ENCODE results near the gene PTBP2.

Gene PTBP2

DNA sequence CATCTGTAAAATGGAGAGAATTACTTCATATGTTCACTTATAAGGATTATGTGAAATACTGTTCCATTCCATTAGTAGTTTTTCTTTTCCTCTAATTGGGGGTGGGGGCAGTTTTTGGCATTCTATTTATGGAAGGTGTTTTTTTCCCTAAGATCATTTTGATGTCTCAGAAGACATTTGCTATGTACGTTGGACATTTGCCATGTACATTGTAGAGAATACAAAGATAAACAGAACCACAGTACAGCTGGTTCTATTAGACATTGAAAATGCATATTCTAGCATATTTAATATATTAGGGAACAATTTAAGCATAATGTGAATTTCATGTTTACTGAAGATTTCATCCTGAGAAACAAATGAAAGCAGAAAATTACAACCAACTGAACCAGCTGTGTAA is 98.5 kb downstream of the PTBP2 start:
- Mint-ChIP-seq H3K4me3 (no peak overlapping the region), H3K27ac (no peak overlapping the region), H3K36me3 (ENCODE audit: low read depth) (peaks cover 10% of the 10 kb centered on the region), H3K9me3 (no peaks in the 10 kb centered on the region), H3K4me1 (ENCODE audit: low read depth) (no peaks in the 10 kb centered on the region), H3K27me3 (no peaks in the 10 kb centered on the region)
- intact Hi-C loops (cut with micrococcal nuclease), result no loop called here

DNA sequence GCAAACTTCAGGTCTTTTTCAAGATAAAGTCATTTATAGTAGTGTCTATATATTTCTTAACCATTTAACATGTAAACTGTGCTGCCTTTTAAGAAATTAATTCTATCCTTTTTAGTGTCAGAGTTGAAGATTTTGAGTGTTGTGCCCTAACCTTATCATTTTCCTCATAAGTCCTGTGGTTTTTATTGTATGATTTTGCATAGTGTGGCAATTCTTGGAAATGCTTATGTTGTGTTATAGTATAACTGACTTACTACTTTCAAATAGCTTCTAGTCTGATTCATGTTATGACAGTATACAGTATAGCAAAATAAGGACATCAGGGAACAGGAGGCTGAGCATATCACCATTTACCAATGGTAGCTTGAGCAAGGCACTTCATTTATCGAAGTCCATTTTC is 99.1 kb downstream of the PTBP2 start:
- Mint-ChIP-seq H3K4me1 (ENCODE audit: low read depth) (no peaks in the 10 kb centered on the region), H3K9me3 (no peaks in the 10 kb centered on the region), H3K36me3 (ENCODE audit: low read depth) (peaks cover 7% of the 10 kb centered on the region), H3K4me3 (no peak overlapping the region), H3K27me3 (no peaks in the 10 kb centered on the region), H3K27ac (no peak overlapping the region)
- intact Hi-C loops (cut with micrococcal nuclease), result no loop called here

DNA sequence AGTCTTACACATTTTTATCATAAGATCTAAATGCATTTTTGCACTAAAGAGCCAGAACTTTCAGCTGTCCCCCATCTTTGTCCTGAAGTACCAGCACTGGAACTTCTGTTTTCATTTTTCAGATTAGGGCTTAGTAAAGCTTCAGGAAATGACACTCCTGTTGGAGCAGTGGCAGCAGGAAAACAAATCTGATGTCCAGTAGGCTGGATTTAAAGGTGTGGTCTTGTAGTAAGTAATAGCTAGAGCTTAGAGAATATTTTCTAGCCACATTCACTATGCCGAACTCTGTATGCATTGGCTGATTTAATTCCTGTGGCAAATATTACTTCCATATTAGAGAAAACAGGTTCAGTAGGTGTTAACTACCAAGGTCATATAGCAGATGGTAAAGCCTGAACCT is 103.6 kb downstream of the PTBP2 start:
- no peak overlapping the region for H3K4me3 Mint-ChIP-seq
- intact Hi-C loops (cut with micrococcal nuclease), result no loop called here
- H3K9me3 Mint-ChIP-seq, result no peaks in the 10 kb centered on the region
- no peaks in the 10 kb centered on the region for H3K4me1 Mint-ChIP-seq (ENCODE audit: low read depth)
- H3K27me3 Mint-ChIP-seq, result no peaks in the 10 kb centered on the region
- no peak overlapping the region for H3K27ac Mint-ChIP-seq
- peaks cover 7% of the 10 kb centered on the region for H3K36me3 Mint-ChIP-seq (ENCODE audit: low read depth)

DNA sequence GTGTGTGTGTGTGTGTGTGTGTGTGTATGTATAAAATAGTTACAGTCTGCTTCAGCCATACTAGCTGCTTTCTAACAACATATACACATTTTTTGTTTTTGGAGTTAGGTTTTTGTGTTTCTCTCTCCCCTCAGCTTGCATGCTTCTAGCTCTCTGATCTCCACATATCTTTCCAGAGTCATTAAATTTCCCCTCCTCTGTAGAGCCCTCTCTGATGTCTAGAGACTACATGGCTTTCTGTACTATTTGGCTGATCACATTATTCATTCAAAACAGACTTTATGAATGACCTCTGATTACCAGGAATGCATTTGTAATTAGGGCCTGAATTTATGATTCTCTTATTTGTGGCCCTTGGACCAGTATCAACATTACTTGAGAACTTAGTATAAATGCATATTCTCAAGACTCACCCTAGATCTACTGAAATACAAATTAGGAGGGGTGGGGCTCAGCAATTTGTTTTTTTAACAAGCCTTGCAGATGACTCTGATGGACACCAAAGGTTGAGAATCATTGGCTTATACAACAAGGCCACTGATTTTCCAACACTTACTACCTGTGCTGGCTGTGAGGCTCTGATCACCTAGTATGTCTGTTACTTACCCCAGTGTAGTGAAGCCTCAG is 104.5 kb downstream of the PTBP2 start:
- intact Hi-C loops (cut with micrococcal nuclease), result no loop called here
- Mint-ChIP-seq H3K27ac (no peak overlapping the region), H3K36me3 (ENCODE audit: low read depth) (peaks cover 7% of the 10 kb centered on the region), H3K27me3 (no peaks in the 10 kb centered on the region), H3K9me3 (no peaks in the 10 kb centered on the region), H3K4me1 (ENCODE audit: low read depth) (no peaks in the 10 kb centered on the region), H3K4me3 (no peak overlapping the region)

DNA sequence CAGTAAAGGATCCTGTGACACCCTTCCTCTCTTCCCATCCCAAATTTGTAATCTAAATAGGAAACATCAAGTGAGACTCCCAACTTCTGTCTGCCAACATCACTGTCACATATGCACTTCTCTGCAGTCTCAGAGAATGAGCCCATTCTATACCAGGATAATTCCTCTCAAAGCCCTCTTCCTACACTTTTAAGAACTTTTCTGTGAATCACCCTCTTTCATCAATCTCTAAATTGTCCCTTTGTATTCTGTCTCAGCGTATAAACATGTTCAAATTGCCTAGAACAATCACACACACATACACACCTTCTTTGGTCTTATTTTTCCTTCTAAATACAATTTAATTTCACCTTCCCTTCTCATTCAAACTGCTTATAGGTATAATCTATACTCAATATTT is 111.8 kb downstream of the PTBP2 start:
- no peak overlapping the region for H3K4me3 Mint-ChIP-seq
- H3K9me3 Mint-ChIP-seq, result no peaks in the 10 kb centered on the region
- no peaks in the 10 kb centered on the region for H3K36me3 Mint-ChIP-seq (ENCODE audit: low read depth)
- no peaks in the 10 kb centered on the region for H3K27me3 Mint-ChIP-seq
- intact Hi-C loops (cut with micrococcal nuclease), result no loop called here
- H3K4me1 Mint-ChIP-seq (ENCODE audit: low read depth), result peaks cover 7% of the 10 kb centered on the region
- no peak overlapping the region for H3K27ac Mint-ChIP-seq

DNA sequence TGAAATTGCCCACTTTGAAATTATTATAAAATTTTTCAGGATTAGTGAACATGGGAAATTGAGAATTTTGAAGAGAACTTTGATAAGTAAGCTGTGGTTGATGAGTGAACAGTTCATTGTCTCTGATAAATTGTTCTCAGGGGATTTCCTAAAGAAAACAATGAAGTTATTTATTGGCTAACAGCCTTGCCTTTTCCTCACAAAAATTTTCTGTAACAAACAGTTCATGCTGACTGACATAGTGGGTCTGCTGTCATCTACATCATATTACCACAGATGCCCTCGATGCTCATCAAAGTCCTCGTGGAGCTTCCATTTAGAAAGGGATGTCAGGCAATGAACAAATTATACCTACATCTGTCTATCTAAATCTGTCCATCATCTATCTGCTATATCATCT is 113.4 kb downstream of the PTBP2 start:
- H3K9me3 Mint-ChIP-seq, result no peaks in the 10 kb centered on the region
- intact Hi-C loops (cut with micrococcal nuclease), result no loop called here
- H3K36me3 Mint-ChIP-seq (ENCODE audit: low read depth), result no peaks in the 10 kb centered on the region
- H3K4me3 Mint-ChIP-seq, result no peak overlapping the region
- peaks cover 7% of the 10 kb centered on the region for H3K4me1 Mint-ChIP-seq (ENCODE audit: low read depth)
- no peaks in the 10 kb centered on the region for H3K27me3 Mint-ChIP-seq
- H3K27ac Mint-ChIP-seq, result no peak overlapping the region

DNA sequence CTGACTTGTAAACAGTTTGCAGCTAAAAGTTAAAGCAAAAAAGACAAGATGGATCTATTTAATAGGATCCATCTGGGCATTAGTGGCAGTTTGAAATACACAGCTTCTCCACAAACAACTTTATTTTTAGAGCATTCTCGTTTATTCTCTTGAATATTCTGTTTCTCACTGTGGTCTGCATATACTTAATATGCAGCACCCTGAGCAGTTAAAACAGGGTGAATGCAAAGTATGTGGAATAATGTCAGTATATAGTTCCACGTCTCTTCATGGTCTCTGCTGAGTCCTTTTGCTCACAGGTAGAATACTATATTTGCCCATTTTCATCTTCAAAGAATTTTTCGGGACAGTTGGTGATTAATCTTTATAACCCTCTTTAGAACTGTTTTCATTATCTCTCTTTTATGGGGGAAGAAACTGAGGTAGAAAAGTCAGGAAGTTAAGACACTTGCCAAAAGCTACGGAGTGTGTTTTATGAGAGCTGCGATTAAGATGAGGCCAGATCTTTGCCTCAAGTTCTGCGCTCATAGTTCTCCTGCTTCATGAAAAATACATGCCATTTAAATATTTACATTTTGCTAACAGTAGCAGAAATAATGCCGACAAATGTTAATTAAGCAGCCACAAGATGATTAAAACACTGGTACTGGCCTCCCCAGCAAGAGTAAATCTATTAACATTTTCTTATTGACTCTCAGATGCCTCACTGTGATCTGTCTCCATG is 115.6 kb downstream of the PTBP2 start:
- Mint-ChIP-seq H3K27ac (no peak overlapping the region), H3K4me3 (no peak overlapping the region), H3K36me3 (ENCODE audit: low read depth) (no peaks in the 10 kb centered on the region), H3K4me1 (ENCODE audit: low read depth) (peaks cover 7% of the 10 kb centered on the region), H3K27me3 (no peaks in the 10 kb centered on the region), H3K9me3 (no peaks in the 10 kb centered on the region)
- intact Hi-C loops (cut with micrococcal nuclease), result no loop called here

DNA sequence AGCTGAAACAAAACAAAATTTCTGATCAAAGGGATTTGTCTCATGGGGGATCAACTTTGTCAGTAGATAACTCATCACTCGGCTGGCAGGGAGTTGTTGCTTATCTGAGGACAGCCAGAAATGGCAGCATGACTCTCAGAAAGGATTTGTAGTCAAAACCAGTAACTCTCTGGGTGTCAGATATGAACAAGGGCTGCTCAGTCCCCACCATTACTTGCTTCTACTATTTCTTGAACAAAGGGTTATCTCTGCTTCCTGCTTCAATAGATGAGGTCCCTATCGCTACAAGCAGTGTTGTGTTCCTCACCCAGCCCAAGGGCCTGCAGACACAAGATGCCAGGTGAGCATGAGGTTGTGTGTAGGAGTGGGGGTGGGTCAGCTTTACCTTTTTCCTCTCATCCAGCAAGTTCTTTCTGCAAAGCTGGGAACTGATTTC is 116.2 kb downstream of the PTBP2 start:
- H3K9me3 Mint-ChIP-seq, result no peaks in the 10 kb centered on the region
- intact Hi-C loops (cut with micrococcal nuclease), result no loop called here
- H3K4me3 Mint-ChIP-seq, result no peak overlapping the region
- H3K4me1 Mint-ChIP-seq (ENCODE audit: low read depth), result peaks cover 7% of the 10 kb centered on the region
- no peak overlapping the region for H3K27ac Mint-ChIP-seq
- H3K36me3 Mint-ChIP-seq (ENCODE audit: low read depth), result no peaks in the 10 kb centered on the region
- H3K27me3 Mint-ChIP-seq, result no peaks in the 10 kb centered on the region

DNA sequence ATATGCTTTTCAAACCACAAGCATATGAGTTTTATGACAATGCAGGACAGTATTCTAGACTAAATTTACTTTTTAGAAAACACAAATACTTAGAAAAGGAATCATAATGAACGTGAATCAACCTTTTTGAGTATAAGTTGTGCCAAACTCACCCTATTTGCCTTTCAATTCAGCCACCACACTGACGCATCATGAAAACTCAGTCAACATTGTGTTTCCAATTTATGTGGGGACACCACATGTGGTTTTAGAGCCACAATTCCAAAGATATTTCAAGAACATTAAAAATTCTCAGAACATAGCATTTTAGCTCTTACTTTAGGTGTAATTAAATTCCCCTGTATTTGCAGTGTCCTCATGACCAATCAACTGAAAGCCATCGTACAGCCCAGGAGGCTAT is 118.8 kb downstream of the PTBP2 start:
- Mint-ChIP-seq H3K4me3 (no peak overlapping the region), H3K36me3 (ENCODE audit: low read depth) (no peaks in the 10 kb centered on the region), H3K4me1 (ENCODE audit: low read depth) (peaks cover 6% of the 10 kb centered on the region), H3K27me3 (no peaks in the 10 kb centered on the region), H3K27ac (no peak overlapping the region), H3K9me3 (no peaks in the 10 kb centered on the region)
- intact Hi-C loops (cut with micrococcal nuclease), result no loop called here

DNA sequence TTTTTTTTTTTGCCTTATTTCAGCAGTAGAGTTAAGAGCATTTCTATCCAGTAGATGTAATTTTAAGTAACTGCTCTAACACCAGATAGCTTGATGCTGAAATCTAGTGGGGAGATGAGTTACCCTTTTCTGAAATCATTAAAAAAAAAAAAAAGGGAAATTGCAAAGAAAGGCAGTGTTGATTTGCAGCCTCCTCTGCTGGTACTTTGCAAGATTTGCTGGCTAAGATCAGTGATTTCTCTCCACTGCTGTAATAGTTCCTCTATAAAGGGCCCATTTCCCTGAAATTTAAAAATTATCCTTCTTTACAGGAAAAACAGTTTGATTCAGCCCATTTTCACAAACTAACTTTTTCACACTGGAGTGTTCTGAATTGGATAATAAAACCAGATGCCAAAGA is 120.6 kb downstream of the PTBP2 start:
- H3K36me3 Mint-ChIP-seq (ENCODE audit: low read depth), result no peaks in the 10 kb centered on the region
- H3K9me3 Mint-ChIP-seq, result no peaks in the 10 kb centered on the region
- H3K4me3 Mint-ChIP-seq, result no peak overlapping the region
- intact Hi-C loops (cut with micrococcal nuclease), result no loop called here
- no peak overlapping the region for H3K27ac Mint-ChIP-seq
- H3K27me3 Mint-ChIP-seq, result no peaks in the 10 kb centered on the region
- no peaks in the 10 kb centered on the region for H3K4me1 Mint-ChIP-seq (ENCODE audit: low read depth)

DNA sequence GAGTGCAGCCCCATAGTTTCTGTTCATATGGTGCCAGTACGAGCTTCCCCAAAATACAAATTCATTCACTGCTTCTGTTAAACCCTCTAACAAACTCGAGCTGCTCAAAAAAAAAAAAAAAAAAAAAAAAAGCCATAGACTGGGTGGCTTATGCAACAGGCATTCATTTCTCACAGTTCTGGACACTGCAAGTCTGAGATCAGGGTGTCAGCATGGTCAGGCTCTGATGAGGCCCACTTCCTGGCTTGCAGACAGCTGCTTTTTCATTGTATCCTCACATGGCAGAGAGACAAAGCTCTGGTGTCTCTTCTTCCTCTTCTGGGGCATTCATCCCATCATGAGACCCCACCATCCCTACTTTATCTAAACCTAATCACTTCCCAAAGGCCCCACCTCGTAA is 121.6 kb downstream of the PTBP2 start:
- no peaks in the 10 kb centered on the region for H3K36me3 Mint-ChIP-seq (ENCODE audit: low read depth)
- intact Hi-C loops (cut with micrococcal nuclease), result no loop called here
- H3K4me1 Mint-ChIP-seq (ENCODE audit: low read depth), result no peaks in the 10 kb centered on the region
- H3K27me3 Mint-ChIP-seq, result no peaks in the 10 kb centered on the region
- H3K9me3 Mint-ChIP-seq, result no peaks in the 10 kb centered on the region
- H3K27ac Mint-ChIP-seq, result no peak overlapping the region
- no peak overlapping the region for H3K4me3 Mint-ChIP-seq

DNA sequence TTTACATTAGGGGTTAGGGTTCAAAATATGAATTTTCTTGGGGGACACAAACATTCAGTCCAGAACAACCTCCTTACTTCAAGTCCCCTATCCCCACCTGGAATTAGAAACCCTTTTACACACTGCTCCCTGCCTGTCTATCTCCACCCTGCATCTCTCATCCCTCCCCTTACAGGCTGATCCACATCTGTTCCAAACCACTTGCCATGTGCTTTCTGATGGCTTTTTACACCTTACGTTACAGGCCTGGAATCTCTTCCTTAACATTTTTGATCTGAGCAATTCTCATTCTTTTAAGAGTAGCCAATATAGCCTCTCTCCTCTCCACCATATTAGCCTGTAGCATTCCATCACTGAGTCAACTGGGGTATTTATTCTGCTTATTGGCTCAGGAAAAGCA is 122.0 kb downstream of the PTBP2 start:
- Mint-ChIP-seq H3K9me3 (no peaks in the 10 kb centered on the region), H3K27ac (no peak overlapping the region), H3K27me3 (no peaks in the 10 kb centered on the region), H3K4me3 (no peak overlapping the region), H3K4me1 (ENCODE audit: low read depth) (no peaks in the 10 kb centered on the region), H3K36me3 (ENCODE audit: low read depth) (no peaks in the 10 kb centered on the region)
- intact Hi-C loops (cut with micrococcal nuclease), result no loop called here

DNA sequence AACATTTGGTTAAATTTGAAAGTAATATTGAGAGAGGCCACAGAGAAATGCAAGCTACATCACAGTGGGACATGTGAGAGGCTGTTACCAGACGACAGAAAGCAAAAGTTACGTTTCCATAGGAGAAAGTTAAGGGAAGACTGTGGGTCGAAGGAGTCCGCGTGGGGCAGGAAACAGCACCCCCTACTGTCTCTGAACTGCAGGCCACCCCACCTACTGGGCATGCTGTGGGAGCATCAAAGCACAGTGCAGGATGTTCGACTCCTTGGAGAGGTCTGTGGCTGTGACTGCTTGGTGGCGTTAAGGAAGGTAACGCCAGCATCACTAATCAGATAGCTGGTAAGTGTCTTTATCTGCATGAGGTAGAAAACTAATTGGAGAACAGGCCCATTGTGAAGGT is 123.9 kb downstream of the PTBP2 start:
- Mint-ChIP-seq H3K27ac (no peak overlapping the region), H3K4me3 (no peak overlapping the region), H3K27me3 (no peaks in the 10 kb centered on the region), H3K36me3 (ENCODE audit: low read depth) (no peaks in the 10 kb centered on the region), H3K4me1 (ENCODE audit: low read depth) (no peaks in the 10 kb centered on the region), H3K9me3 (no peaks in the 10 kb centered on the region)
- intact Hi-C loops (cut with micrococcal nuclease), result loop anchor here (1.0 kb wide), 1 partner anchor 609 kb away; no protein-coding TSS in a partner anchor

DNA sequence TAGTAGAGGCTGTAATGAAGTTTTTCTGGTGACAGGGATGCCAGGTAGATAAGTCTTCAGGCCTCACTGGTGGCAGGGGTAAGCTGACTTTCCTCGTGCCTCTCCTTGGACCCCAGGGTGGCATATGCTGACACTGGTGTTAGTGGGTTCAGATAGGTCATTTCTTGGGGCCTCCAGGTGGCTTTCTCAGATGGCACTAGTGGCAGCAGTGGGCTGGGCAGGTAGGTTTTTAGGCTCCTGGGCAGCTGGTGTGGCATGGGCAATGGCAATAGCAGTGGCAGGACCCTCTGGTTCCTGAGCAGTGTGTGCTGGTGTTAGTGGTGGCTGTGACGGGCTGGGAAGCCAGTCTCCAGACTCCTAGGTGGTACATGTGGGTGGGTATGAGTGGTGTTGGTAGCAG is 140.3 kb downstream of the PTBP2 start:
- intact Hi-C loops (cut with micrococcal nuclease), result no loop called here
- H3K9me3 Mint-ChIP-seq, result peaks cover 22% of the 10 kb centered on the region
- no peak overlapping the region for H3K27ac Mint-ChIP-seq
- no peaks in the 10 kb centered on the region for H3K27me3 Mint-ChIP-seq
- H3K4me3 Mint-ChIP-seq, result no peak overlapping the region
- no peaks in the 10 kb centered on the region for H3K36me3 Mint-ChIP-seq (ENCODE audit: low read depth)
- H3K4me1 Mint-ChIP-seq (ENCODE audit: low read depth), result no peaks in the 10 kb centered on the region

DNA sequence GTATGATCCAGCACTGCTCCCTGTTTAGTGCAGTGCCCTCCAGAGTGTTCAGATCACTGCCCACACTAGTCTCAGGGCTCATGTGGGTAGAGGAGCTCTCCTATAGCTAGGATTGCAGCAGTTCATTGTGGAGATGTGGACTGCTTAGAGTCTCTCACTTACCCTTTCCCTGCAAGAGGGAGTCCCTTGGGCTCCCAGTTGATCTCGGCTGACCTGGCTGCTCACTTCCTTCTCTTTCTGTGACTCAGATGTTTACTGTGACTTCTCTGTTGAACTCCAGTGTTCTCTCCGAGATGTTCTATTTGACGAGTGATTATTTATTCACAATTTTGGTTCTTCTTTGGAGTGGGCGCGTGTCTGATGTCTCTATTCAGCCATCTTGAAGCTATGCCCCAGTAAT is 141.9 kb downstream of the PTBP2 start:
- Mint-ChIP-seq H3K9me3 (peaks cover 13% of the 10 kb centered on the region), H3K4me3 (no peak overlapping the region), H3K27me3 (no peaks in the 10 kb centered on the region), H3K4me1 (ENCODE audit: low read depth) (no peaks in the 10 kb centered on the region), H3K27ac (no peak overlapping the region), H3K36me3 (ENCODE audit: low read depth) (no peaks in the 10 kb centered on the region)
- intact Hi-C loops (cut with micrococcal nuclease), result no loop called here

Measured in dendritic cell treated with granulocyte-macrophage colony-stimulating factor and Interleukin-4, amounts not matched to agents 40 ng/mL and 50 ng/mL, for 4 days (primary cell).